VCaP (cell line): ENCODE measurements around the gene MRPL55.

Experiments used
- H3K27ac ChIP-seq: fragments of 450-650 bp; 2 replicates; pipeline ENCODE4 v1.5.1; 2017
- CTCF ChIP-seq: fragments of 450-650 bp; conservative IDR thresholded peaks from 2 replicates; pipeline ENCODE4 v1.5.1; 2017; ENCODE audit warnings: mild to moderate bottlenecking, moderate library complexity

The MRPL55 gene

GRCh38 chr1:228101994-228102790 lies 6.9 kb downstream of the MRPL55 start:
- peak overlapping the region; percentile 62 for H3K27ac ChIP-seq
- TF ChIP-seq CTCF = no peak

- TF ChIP-seq CTCF = no peak
- peak overlapping the region; percentile 62; the same call in 1 of the 2 replicates for H3K27ac ChIP-seq
Measured at GRCh38 chr1:228101614-228101993, 7.5 kb downstream of the MRPL55 start.

- TF ChIP-seq CTCF = no peak
- H3K27ac ChIP-seq = no peak overlapping the region
Measured at GRCh38 chr1:228100822-228101613, 8.1 kb downstream of the MRPL55 start.

GRCh38 chr1:228099331-228099732 lies 9.8 kb downstream of the MRPL55 start:
- H3K27ac ChIP-seq = no peak overlapping the region
- TF ChIP-seq CTCF = no peak

GRCh38 chr1:228098323-228098931 lies 10.7 kb downstream of the MRPL55 start:
- TF ChIP-seq CTCF = no peak
- no peak overlapping the region for H3K27ac ChIP-seq

GRCh38 chr1:228097333-228098081 lies 11.6 kb downstream of the MRPL55 start:
- H3K27ac ChIP-seq = no peak overlapping the region
- TF ChIP-seq CTCF = no peak
